GM19452 (cell line): Measurements from ENCODE around the gene LIMA1.

Experiments
- ATAC-seq: cut with Tn5 transposase; IDR thresholded peaks from one replicate; pipeline ENCODE4 v1.9.1; 2021; ENCODE audit not compliant: unreplicated experiment

Gene LIMA1

GRCh38 chr12:50192236-50192635, 91.1 kb downstream of the LIMA1 start:
- no peak for ATAC-seq

- ATAC-seq, result no peak
Measured at GRCh38 chr12:50190859-50191258, 92.5 kb downstream of the LIMA1 start.

GRCh38 chr12:50188875-50189575, 94.3 kb downstream of the LIMA1 start:
- no peak for ATAC-seq

DNA sequence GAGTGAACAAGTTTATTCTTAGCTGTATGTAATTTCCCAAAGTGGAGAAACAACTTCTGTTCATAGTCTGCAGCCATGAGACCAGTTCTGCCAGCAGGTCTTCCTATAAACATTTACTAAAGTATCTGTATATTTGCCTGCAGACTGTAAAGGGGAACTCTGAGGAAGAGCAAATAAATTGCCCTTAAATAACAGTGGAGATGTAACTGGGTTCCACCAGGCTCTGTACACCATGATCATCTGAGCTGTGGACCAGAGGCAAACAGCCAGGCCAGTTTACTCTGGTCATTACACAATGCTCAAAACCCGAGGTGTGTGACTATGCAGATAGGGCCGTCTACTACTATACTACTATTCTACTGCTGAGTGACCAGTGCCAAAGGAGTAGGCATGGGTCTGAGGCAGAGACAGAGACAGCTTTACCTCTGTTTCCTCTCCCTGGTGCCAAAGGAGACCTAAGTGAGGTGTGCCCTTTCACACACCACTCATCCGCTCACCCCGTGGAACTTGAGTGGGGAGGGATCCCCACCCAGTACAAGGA, 95.0 kb downstream of the LIMA1 start:
- no peak for ATAC-seq

DNA sequence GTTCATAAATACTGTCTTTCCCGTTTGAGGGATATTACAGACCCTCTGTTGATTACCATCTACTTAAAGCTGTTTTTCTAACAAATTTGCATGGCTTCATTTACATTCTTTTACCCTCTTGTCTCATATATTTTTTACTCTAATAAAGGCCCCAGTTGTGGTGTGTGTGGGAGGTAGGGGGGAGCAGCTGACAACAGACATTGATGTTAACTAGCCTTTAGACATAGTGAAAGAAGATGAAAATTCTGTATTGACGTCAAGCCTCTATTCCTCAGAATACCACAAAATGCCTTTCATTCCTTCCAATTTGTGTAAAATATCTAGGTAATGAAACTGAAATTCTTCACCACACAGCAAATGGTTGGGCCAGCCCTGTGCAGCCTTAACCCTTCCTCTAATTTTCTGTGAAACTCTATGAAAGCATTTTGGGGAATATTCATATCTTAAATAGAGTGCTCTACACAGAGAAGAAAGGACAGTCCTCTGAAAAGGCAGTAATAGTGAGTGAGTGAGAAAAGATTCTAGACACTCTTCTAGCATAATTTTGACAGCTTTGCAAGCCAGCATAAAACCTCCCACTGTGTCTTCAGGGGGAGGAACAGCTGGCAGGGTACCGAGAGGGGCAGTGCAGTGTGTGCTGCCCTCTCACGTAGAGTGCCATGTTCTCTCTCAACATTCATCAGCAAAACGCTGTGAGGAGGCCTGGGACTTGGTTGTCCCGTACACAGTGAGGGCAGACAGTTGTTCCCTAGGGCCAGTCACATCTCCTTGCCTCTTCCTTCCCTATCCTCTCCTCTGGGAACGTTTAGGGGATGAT, 96.0 kb downstream of the LIMA1 start:
- ATAC-seq, result no peak

DNA sequence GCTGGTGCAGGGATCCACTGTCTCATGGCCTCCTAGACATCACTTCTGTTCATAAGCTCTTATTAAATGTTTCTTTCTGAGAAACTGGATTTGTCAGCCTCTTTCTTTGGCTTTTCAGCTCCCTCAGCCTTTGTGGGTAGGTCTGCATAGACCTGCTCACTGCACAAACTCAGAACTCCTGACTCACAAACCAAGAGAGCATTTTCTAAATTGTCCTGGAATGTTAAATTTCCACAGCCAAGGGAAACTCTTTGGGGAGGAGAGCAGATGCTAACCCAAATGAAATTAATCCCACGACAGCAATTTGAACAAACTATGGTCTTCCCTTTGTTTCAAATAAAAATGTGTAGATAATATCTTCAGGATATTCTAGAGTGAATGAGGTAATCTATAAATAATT, 96.6 kb downstream of the LIMA1 start:
- no peak for ATAC-seq

GRCh38 chr12:50185970-50186663, 97.2 kb downstream of the LIMA1 start:
- ATAC-seq, result no peak

- ATAC-seq, result no peak
Measured at GRCh38 chr12:50185301-50185895, 97.9 kb downstream of the LIMA1 start.

GRCh38 chr12:50184261-50184660, 99.1 kb downstream of the LIMA1 start:
- no peak for ATAC-seq

DNA sequence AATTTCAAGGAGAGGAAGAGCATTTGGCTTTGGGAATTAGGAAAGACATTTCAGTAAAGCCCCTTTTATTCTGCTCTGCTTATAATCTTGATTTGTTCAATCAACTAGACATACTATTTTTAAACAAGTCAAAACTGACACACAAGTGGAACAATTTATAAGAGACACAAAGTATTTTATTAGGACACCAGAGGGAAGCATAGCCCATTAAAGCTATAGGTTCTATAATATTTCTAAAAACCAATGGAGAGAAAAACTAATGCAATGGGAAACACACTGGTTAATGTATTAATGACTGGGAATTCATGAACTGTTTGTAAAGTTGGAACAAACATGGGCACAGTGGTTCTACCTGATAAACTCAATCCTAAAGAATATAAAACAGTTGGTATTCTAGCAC, 100.9 kb downstream of the LIMA1 start:
- no peak for ATAC-seq

GRCh38 chr12:50181691-50182090, 101.6 kb downstream of the LIMA1 start:
- ATAC-seq, result no peak

DNA sequence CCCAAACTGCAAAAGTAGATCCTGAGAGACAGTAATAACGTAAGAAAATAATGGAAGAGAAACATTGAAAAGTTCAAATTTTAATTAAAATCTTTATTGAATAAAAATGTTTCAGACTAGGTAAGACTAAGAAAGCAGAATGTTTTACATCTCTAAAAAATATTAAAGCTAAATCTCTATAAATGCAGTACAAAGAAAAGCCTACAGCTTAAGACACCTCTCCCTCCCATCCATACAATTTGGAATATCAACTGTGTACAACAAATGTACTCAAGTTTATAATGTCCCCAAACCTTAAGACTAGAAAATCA, 107.6 kb downstream of the LIMA1 start:
- ATAC-seq, result no peak

- ATAC-seq, result no peak
Measured at GRCh38 chr12:50174971-50175715, 108.2 kb downstream of the LIMA1 start.

- ATAC-seq, result peak; percentile 96
Measured at GRCh38 chr12:50167049-50167828, 116.1 kb downstream of the LIMA1 start, which contains the start of gene CERS5. Gene CERS5, minus strand, starts transcription at chr12:50167369. Its CDS starts 72 bp downstream, at chr12:50167297.

DNA sequence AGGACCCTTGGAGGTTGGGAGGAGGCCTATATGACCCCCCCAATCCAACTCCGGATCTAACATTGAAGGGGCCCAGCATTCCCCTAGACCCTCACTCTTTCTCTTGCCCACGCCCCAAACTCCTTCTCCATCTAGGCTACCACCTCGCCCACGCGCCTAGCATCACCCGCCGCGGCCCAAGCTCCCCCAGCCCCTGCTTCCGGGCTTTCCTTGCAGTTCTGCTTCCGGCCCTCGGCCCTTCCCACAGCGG, 116.6 kb downstream of the LIMA1 start:
- peak; percentile 43 for ATAC-seq

GRCh38 chr12:50164963-50165362, 118.4 kb downstream of the LIMA1 start:
- no peak for ATAC-seq

DNA sequence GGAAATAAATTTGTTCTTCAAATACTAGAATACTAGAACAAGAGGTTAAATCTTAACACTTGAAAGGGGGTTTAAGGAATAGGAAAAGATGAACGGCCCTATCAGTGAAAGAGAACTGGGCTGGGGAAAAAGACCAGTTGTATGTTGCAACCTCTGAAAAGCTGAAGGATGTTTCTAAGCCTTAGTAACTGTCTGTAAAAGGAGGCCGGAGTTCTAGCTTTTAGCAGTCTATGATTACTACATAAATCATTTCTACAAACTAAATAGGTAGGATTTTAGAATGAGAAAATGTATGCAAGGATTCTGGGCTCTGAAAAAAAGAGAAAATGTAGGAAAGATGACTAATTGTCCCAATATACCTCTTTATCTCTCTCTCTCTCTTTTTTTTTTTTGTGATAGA, 121.1 kb downstream of the LIMA1 start:
- ATAC-seq, result no peak

GRCh38 chr12:50160643-50161042, 122.7 kb downstream of the LIMA1 start:
- ATAC-seq, result no peak

DNA sequence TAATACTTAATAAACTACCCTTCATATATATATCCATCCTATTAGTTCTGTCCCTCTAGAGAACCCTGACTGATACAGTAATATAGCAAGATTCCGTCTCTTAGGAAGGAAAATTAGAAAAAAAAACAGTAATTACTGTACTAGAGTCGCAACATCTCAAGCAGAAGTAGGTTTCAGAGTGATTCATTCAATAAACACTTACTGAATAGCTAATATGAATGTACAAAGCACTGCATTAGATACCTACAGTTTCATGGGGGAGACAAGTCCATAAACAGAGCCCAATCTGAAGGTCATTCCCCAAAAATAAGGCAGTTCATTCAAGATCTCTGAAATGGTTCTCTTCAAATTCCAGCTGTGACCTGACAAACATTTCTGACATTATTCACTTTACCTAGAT, 126.1 kb downstream of the LIMA1 start:
- no peak for ATAC-seq

DNA sequence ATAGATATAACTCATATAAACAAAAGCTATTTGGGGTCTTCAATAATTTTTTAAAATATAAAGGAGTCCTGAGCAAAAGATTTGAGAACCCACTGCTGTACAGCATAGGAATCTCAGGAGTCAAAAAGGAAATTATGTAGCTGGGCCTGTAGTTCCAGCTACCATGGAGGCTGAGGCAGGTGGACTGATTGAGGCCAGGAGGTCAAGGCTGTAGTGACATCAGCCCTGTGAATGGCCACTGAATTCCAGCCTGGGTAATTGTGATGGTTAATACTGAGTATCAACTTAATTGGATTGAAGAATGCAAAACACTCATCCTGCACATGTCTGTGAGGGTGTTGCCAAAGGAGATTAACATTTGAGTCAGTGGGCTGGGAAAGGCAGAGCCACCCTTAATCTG, 126.7 kb downstream of the LIMA1 start:
- no peak for ATAC-seq
